Kidney epithelial cell (primary cell): ENCODE data around the gene TEAD4. TPM values are rescaled to one million over a fixed set of nuclear protein-coding genes. Genes with fewer than 3 reads are reported as not detected.

ENCODE experiments used
- DNase-seq: peaks from one replicate; pipeline ENCODE4 v3.0.0-alpha.2; 2010; ENCODE audit warnings: low read depth
- H3K27me3 ChIP-seq: 2 replicates; pipeline ENCODE4 v1.6.0; 2011; ENCODE audit warnings: low read length; ENCODE audit not compliant: control insufficient read depth, insufficient read depth
- H3K36me3 ChIP-seq: 2 replicates; pipeline ENCODE4 v1.5.1; 2011; ENCODE audit warnings: low read length; ENCODE audit not compliant: control insufficient read depth, insufficient read depth
- H3K4me3 ChIP-seq: 2 replicates; pipeline ENCODE4 v1.5.1; 2011; ENCODE audit warnings: low read depth, mild to moderate bottlenecking, control low read depth, low read length
- CTCF ChIP-seq: IDR thresholded peaks from 2 replicates; pipeline ENCODE4 v1.5.1; 2011; ENCODE audit warnings: mild to moderate bottlenecking, moderate library complexity, low read length, control low read depth, inconsistent platforms; ENCODE audit not compliant: insufficient read depth, poor library complexity, severe bottlenecking
- total RNA-seq: library from RNA; depleted of rRNA; stranded (reverse); fragments of >200 nt; gene quantifications from 2 replicates; pipeline ENCODE4 v1.2.3, GENCODE V29; 2015

The TEAD4 gene
- total RNA-seq, 1 donor from 2014 or later, result 38.6 TPM

- Histone ChIP-seq H3K36me3 (no peaks in the 10 kb centered on the region), H3K4me3 (no peak overlapping the region), H3K27me3 (no peaks in the 10 kb centered on the region)
- no peak for TF ChIP-seq CTCF
- no peak for DNase-seq
These were observed 125.5 kb downstream of the TEAD4 start for GRCh38 chr12:3084742-3085141.

DNA sequence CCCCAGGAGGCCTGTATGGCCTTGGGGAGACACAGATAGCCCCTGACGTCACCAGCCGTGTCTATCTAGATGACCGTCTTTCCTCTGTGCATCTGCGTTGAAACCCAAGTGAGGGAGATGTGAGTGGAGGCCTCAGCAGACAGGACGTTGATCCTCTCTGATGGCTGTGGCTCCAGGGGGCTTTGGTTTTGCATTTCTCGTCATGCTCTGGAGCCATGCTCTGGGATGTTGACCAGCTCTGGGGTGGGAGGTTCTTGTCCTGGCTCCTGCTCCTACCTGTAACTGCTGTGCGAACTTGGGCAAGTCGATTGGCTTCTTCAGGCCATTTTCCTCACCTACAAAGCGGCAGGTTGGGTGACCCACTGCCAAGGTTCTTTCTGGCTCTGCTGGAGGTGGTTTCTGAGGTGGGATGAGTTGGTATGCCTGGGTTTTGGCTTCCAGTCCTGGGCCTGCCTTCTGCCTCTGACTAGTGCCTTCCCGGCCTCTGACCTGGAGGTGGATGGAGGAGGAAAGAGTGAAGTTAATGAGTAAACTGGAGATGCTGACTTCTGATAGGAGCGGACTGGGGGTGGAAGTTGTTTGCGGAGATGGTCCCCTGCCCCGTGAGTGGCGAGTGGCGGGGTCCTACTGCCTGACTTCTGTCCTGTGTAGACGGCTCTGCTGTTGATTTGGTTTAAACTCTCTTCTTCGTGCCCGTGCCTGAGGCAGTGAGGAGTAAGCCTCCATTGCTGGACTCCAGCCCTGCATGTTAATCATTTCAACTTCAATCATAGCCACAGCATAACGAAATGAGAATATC is 126.3 kb downstream of the TEAD4 start:
- peaks cover under 1% of the 10 kb centered on the region for H3K36me3 ChIP-seq
- H3K4me3 ChIP-seq, result no peak overlapping the region
- DNase-seq, result no peak
- TF ChIP-seq CTCF, result no peak
- no peaks in the 10 kb centered on the region for H3K27me3 ChIP-seq

DNA sequence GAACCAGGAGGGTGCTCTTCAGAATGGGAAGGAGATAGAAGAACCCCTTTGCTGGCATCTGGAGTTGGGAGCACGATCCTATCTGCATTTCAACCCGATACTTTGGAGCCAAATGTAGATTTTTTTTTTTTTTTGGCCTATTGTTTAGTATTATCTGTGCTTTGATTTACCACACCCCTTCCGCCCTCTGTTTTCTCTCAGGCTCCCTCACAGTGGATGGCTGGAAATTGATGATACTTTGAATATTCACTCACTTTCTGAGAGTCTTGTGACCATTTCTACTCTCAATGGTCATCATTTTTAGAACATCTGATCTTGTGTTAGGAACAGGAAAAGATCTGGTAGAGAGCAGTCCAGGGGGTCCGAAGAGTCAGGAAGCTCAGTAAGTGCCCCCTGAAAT is 127.0 kb downstream of the TEAD4 start:
- no peak for TF ChIP-seq CTCF
- Histone ChIP-seq H3K27me3 (no peaks in the 10 kb centered on the region), H3K36me3 (peaks cover 2% of the 10 kb centered on the region), H3K4me3 (no peak overlapping the region)
- no peak for DNase-seq

GRCh38 chr12:3086729-3087323 is 127.6 kb downstream of the TEAD4 start:
- TF ChIP-seq CTCF, result no peak
- Histone ChIP-seq H3K27me3 (no peaks in the 10 kb centered on the region), H3K36me3 (peaks cover 2% of the 10 kb centered on the region), H3K4me3 (no peak overlapping the region)
- DNase-seq, result no peak

DNA sequence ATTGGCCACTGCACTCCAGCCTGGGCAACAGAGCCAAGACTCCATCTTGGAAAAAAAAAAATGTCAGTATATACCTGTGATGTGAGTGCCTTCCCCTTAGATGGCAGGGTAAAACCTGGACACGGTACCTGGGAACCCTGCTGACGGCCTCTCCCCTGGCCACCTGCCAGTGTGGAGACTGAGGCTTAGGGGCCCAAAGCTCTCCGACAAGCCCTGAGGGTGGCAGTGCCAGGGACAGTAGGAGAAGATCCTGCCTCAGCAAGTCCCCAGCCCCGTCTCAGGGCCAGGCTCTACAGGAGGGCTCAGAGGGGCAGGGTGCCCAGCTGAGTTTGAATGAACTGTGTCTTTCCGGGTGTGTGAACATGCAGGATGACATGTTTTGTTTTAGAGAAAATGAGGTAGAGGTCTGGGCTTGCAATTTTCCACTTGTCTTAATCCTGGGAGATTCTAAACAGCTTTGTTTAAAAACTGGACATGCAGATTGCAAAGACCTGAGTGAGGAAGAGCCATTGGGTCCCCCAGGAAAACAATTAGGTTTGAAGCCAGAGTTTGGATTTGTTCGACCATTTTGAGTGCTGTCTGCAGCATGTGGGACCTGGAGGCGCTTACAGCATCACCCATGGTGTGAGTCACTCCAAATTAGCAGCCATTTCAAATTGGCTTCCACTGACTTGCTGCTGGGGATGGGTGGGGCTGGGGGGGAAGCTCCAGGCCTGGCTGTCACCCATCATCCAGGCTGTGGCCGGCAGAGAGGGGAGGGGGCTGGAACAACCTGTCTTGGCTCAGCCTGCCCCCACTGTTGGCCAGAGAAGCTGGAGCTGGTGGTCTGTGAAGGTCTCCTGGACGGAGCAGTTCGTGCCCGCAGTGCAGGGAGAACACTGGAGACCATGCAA is 128.8 kb downstream of the TEAD4 start:
- Histone ChIP-seq H3K27me3 (no peaks in the 10 kb centered on the region), H3K4me3 (no peak overlapping the region), H3K36me3 (peaks cover 2% of the 10 kb centered on the region)
- TF ChIP-seq CTCF, result no peak
- no peak for DNase-seq
